ENCODE results near the gene DLGAP1.
"Not testable (repeated sequence)": the region's sequence is repeated elsewhere in the genome, so short reads cannot be mapped to it uniquely, and the experiment has no call there.

Gene DLGAP1

GRCh38 chr18:4384932-4385331 is 70.2 kb downstream of the DLGAP1 start:
- no peak for DNase-seq

DNA sequence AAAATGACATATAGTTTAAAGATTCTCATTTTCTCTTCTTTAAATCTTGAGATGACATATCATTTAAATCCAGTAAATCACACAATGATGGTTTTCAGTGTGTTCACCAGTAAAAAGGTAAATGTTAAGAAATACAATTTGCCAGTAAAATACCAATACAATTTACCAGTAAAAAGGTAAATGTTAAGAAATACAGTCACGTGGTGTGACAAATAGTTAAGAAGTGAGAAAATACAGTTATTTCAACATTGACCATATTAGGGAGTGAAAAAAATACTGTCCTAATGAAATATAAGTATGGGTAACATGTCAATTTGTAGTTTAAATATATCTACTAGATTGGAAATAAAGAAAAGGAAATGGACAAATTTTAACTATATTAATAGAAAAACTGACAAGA is 80.5 kb downstream of the DLGAP1 start:
- DNase-seq, result no peak

DNA sequence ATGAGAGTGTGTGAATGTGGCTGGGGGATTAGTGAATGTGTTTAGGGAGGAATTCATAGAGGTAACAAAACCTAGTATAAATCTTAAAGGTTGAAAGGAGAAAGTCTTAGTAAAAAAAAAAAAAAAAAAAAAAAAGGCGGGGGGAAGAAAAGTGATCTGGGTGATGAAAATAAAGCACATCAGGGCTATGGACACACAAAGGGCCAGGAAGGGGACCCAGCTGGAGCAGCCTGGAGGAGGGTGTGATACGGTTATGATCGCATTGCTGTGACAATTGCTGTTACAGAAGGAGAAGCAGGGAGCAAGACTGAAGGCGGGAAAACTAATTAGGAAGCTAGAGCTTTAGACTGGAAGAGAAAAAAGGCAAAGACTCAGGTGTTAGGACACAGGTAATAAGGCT is 85.4 kb downstream of the DLGAP1 start:
- DNase-seq, result no peak

DNA sequence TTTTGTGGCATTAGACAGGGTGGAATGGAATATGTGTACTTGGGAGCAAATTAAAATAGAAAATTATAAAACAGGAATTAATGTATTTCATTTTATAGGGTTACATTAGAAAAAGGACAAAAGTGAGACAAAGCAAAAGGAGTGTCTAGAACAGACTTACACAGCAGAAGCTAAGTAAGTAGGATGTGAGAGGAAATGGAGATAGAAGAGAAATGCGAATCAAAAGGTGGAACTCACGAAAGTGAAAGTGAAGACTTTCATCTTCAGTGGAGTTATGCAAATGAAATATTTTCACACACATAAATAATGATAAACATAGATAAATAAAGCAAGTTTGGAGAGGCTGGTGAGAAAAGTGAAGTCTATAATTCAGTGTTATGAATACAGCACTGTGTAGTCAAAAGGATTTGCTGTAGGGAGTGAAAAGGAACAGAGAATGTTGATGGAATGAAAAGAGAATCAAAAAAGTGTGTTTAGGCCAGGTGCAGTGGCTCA is 94.8 kb downstream of the DLGAP1 start:
- DNase-seq, result no peak

GRCh38 chr18:4358618-4359017 is 96.5 kb downstream of the DLGAP1 start:
- DNase-seq, result no peak

- DNase-seq, result no peak
Measured at GRCh38 chr18:4357579-4357978, 97.5 kb downstream of the DLGAP1 start.

- DNase-seq, result no peak
Measured at GRCh38 chr18:4356929-4357328, 98.2 kb downstream of the DLGAP1 start.

- DNase-seq, result no peak
Measured at GRCh38 chr18:4353853-4354418, 101.2 kb downstream of the DLGAP1 start.

GRCh38 chr18:4352746-4353551 is 102.2 kb downstream of the DLGAP1 start:
- DNase-seq, result no peak

GRCh38 chr18:4351005-4351404 is 104.1 kb downstream of the DLGAP1 start:
- DNase-seq, result no peak

GRCh38 chr18:4335386-4335785 is 119.7 kb downstream of the DLGAP1 start:
- no peak for DNase-seq

DNA sequence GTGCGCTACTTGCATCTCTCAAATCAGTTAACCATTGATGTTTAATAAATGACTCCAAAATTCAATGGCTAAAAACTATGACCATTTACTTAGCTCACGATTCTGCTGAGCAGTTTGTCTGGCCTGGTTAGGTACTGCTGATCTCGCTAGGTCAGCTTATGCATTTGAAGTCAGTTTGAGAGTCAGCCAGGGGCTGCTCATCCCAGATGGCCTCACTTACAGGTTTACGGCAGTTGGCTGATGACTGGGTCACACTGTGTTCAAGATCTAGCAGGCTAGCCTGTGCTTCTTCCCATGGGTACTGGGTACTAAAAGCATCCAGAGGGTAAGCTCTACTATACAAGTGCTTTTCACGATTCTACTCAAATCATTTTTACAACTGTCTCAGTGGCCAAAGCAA is 122.1 kb downstream of the DLGAP1 start:
- DNase-seq, result no peak

GRCh38 chr18:4319738-4320677 is 135.1 kb downstream of the DLGAP1 start:
- DNase-seq, result no peak

DNA sequence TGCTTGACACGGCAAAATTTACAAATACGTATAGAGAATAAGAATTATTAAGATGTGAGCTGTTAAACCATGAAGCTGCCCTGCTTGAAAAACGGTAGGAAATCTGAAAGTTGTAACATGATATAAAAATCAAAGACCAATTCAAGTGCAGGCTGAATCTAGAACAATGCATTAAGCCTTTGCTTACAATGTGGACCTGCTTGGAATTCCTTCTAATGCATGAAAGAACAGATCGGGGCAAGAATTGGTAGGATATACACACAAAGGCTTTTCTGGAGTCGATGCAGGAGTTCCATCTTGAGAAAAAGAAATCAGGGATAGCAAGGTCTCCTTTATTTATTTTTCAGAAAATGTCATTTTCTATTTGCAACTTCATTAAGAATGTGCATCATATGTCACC is 136.8 kb downstream of the DLGAP1 start:
- DNase-seq, result no peak

DNA sequence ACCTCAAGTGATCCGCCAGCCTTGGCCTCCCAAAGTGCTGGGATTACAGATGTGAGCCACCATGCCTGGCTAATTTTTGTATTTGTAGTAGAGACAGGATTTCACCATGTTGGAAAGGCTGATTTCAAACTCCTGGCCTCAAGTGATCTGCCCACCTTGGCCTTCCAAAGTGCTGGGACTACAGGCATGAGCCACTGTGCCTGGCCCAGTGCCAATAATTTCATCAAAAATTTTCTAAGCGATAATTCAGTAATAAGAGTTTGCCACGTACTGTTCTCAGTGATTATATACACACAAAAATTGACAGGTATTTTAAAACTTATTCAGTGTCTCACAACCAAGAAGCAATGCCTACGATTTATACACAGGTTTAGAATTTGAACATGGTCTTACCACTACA is 143.2 kb downstream of the DLGAP1 start:
- not testable (repeated sequence) for DNase-seq

DNA sequence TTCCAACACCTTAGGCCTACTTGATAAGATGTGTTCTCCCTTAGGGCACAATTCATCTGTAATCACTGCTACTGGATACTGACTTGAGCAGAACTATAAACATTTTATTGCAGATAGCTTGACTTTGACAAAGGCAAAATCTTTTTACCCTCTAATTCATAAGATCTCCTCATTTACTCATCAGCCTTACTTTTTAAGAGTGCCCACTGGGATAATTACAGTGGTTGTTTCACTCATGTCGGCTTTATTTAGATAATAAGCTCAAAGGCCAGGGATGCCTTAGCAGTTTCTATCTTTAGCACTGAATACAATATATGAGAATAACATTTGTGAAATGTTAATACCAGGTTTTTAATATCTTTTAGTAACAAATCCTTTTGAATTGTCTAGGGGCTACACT is 144.0 kb downstream of the DLGAP1 start:
- no peak for DNase-seq

DNA sequence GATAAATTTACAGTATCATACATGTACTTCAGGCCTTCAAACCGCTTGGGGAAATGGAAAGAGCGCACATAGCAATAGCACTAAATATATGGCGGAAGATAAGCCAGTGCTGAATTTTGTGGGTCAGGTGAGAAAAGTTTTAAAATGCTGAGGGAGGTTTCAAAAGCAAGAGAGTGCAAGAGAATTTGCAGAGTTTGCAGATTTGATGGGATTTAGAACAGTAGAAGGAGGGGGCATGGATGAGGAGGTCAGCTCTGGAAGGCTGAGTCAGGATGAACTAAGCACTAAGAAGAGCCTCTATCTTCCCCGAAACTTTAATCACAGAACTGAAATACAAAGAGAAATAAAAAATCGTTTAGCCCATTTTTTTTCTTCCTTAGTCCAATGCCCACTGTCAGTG is 145.9 kb downstream of the DLGAP1 start:
- DNase-seq, result no peak

- DNase-seq, result no peak
Measured at GRCh38 chr18:4308576-4308975, 146.5 kb downstream of the DLGAP1 start.

DNA sequence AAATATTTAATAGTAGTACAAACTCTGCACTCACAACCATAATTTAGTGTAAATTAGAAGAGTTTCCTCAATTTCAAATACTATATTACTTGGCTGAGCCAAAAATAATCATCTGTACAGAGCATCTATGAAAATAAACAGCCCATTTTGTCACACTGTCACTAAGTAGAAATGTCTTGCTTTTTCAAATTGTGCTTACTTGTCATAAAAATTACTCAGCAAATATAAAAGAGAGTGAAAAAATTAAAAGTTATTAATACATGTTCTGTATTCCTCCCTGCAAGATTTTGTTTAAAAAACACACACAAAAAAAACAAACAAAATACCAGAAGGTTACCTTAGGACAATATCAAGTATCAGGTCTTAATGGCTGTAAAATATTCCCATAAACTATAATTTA is 155.7 kb downstream of the DLGAP1 start:
- DNase-seq, result no peak

DNA sequence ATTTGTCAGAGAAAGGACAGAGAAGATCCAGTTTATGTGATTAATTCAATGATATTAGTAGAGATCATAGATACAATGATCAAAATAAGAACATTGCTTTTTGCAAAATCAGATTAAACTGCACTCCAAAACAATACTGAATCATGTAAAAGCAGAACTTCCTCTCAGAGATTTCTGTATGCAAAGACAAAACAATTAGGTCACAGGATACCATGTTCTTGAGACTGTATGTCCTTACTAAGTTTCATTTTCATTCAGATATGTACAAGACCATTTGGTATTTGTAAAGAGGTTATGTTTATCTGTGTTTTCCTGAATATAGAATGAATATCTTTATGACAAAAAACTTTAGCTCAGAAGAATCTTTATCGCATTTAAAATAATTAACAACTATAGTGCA is 161.8 kb downstream of the DLGAP1 start:
- no peak for DNase-seq

GRCh38 chr18:4292696-4293095 is 162.4 kb downstream of the DLGAP1 start:
- DNase-seq, result no peak

- DNase-seq, result not testable (repeated sequence)
Measured at GRCh38 chr18:4287340-4287739, 167.8 kb downstream of the DLGAP1 start.

DNA sequence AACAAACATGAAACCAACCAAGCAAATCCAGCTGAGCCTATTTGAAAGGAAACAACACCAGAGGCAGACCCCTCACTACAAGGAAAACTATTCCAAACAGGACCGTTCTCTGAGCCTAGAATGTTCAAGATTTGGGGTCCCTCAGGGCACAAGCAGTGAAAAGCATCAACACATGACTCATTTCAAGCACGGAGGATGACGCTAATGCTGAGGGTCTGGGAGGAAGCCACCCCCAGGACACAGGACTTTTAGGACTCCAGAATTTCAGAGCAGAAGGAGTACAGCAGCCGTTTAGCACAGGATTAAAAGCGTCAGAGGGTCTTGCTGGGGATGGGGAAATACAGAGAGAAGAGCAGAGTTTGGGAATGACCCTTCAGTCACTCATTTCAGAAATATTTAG is 168.9 kb downstream of the DLGAP1 start:
- DNase-seq, result no peak

DNA sequence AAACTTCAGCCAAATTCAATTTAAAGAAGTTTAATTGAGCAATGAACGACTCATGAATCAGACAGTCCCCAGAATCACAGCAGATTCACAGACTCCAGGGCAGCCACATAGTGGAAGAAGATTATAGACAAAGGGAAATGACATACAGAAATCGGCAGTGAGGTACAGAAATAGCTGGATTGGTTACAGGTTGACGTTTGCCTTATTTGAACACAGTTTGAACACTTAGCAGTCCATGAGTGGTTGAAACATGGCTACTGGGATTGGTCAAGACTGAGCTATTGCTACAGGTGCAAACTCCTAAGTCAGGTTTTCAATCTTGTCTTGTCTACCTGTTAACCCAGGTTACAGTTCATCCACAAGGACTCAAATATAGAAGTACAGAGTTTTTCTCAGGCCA is 169.6 kb downstream of the DLGAP1 start:
- DNase-seq, result no peak
